22Rv1 (cell line): ENCODE results near the gene DNAI2.

Experiments
- CTCF ChIP-seq: fragments of 450-650 bp; IDR thresholded peaks from 2 replicates; pipeline ENCODE4 v1.5.1; 2017; ENCODE audit warnings: mild to moderate bottlenecking
- ZFX ChIP-seq: fragments of 450-650 bp; IDR thresholded peaks from 2 replicates; pipeline ENCODE4 v1.6.1; 2017; ENCODE audit warnings: antibody characterized with exemption, borderline replicate concordance

- TF ChIP-seq CTCF (no peak), ZFX (no peak)
Observed at GRCh38 chr17:74241431-74241830, 32.6 kb upstream of the DNAI2 start.
